Mammary epithelial cell (primary cell): ENCODE data around the gene CCNYL1.

Source experiments
- CTCF ChIP-seq, 2 donors: IDR thresholded peaks in 1 of 2; conservative IDR thresholded peaks in 1 of 2; 2 replicates each; pipeline ENCODE4 v1.5.1; 2011 to 2012; ENCODE audit warnings: inconsistent platforms in 2 of 2, low read length in 2 of 2, mild to moderate bottlenecking in 2 of 2, control low read depth in 1 of 2, low read depth in 1 of 2; ENCODE audit not compliant: insufficient read depth in 1 of 2; ENCODE audit errors: extremely low read depth in 1 of 2
- EZH2 ChIP-seq: IDR thresholded peaks from 2 replicates; pipeline ENCODE4 v1.6.1; 2012; ENCODE audit warnings: low read length, inconsistent platforms, borderline replicate concordance

DNA sequence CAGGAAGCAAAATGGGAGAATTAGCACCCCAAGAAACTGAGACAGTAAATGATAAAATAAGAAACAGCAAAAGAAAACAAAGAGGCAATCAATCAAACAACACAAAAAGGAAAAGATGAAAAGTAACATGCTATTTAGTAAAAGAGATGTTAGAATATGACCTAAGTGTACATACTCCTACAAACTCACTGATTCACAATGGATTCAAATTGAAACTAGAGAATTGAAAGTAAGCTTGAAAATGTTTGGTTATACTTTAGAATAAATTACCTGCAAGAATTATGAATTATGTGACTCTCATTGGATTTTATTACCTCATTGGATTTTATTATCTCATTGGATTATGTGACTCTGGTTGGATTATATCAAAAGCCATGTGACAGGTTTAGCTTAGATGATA lies 22.8 kb upstream of the CCNYL1 start:
- TF ChIP-seq CTCF (conservative IDR thresholded peaks at IDR 0.05 in 1 of 2, IDR thresholded peaks at IDR 0.05 in 1 of 2; ENCODE audit: extremely low read depth in 1 of 2, insufficient read depth in 1 of 2, low read depth in 1 of 2, low read length in 2 of 2) = no peak
- no peak for TF ChIP-seq EZH2
